ENCODE data around the gene NUDCD3.

Gene NUDCD3

DNA sequence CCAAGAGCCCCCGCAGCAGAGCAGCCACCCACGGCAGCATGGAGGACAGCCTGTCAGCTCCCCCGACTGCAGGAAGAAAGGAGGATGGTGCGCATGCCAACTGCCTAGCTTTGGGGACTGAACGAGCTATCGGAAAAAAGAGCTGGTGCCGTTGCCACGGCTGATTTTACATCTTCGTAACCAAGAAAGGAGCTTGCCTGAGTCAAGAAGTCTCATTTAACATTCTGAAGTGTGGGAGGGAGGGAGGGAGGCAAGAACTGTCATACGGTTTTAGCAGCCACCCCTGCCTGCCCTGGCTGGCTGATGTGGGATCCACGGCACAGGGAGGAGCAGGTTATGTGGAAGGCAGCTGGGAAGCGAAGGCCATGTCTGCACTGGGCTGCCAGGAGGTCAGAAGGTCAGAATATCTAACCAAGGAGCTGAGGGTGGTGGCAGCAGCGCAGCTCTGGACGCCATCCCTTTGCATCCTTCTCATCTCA, 90.4 kb downstream of the NUDCD3 start:
- DNase-seq (ENCODE audit: low read depth in 3 of 3) = no peak

DNA sequence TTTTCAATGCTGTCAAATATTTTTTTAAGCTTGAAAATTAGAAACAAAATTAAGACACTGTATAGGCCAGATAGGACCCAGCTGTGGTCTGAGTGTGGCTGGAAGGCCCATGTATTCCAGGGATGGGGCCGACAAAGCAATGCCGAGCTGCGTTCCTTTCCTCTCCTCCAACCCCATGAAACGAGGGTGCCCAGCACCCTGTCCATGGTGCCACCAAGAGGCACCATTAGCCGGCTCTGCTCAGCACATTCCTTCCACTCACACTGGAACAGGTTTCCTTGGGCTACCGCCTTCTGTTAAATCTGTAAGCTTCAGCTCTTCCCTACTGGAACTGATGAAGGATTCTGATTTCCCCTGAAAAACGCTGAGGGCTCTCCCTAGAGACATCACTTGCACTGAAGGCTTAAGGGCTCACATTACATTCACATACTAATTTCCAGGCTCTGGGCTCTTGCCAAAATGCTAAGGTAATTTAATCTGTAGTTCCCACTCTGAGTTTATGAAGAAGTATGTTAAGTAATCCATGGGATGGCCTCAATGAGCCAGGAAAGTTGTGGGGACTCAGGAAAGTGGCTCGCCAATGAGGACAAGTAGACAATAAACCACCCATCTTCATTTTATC, 91.4 kb downstream of the NUDCD3 start:
- no peak for DNase-seq (ENCODE audit: low read depth in 3 of 3)

DNA sequence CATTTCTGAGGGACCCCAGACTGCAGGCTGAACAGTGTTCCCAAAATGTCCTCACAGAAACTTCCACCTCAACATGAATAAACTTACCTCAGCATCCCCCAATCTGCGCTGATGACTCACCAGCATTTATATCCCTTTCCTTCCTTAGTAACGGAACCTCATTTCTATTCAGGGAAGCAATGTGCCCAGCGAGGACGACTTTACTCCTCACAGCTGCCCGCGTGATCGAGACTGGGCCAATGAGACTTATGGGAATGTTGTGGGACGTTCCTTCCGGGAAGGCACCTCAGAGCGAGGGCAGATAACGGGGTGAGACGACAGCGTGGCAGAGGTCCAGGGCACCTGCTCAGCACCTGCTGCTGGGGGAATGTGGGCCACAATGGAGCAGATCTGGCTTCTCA, 91.9 kb downstream of the NUDCD3 start:
- DNase-seq (ENCODE audit: low read depth in 3 of 3) = no peak

DNA sequence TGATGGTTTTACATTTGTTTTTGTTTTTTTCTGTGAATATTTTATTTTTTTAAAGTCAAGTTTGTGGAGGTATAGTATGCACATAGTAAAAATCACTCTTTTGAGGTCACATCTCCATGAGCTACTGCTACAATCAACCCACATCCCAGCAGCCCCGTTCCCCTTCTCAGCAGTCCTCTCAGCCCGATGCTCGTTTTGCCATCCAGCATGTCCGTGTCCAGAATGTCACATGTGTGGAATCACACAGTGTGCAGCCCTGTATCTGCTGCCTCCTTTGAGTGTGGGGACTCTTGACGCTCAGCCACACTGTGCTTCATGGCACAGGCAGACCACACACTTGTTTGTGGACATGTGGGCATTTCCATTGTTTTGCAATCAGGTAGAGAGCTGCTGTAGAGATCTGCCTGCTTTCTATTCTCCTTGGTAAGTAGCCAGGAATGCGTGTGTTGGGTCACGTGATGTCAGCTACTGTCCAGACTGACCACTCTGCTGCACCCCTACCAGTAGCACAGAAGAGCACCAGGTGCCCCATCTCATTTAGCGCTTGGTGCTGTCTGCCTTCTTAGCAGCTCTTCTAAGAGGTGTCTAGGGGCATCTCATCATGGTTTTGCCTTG, 93.4 kb downstream of the NUDCD3 start:
- no peak for DNase-seq (ENCODE audit: low read depth in 3 of 3)

DNA sequence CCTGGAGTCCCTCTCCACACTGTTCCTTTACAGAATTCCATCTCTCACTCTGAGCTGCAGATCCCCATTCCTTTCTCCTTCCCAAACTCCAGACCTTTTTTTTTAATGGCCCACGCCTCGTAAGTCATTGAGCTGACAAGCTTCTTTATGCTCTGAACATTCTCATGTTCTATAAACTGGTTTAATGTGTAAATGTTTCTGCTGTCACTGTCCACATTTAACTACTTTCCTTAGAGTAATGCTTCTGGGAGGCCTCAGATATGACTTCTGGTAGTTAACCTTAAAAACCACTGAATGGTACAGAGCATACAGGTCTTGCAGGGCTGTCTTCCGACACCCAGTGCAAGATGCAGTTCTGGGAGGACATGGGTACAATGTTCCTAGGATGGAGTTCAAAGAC, 94.0 kb downstream of the NUDCD3 start:
- DNase-seq (ENCODE audit: low read depth in 3 of 3) = no peak

DNA sequence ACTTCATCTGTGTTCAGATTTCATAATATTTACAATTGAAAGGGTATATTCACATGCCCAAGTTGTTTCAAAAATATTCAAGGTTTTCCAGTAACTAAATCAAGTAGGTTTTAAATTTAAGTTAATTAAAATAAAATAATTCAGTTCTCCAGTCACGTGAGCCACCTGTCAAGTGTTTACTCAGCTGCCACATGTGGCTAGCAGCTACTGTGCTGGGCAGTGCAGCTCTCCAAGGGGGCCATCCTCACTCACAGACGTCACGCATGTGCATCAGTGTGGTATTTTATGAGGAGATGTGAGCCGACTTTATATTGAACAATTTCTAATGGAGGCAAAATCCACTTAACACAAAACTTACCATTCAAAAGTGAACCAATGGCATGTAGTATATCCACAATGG, 95.4 kb downstream of the NUDCD3 start:
- DNase-seq (ENCODE audit: low read depth in 3 of 3) = no peak

DNA sequence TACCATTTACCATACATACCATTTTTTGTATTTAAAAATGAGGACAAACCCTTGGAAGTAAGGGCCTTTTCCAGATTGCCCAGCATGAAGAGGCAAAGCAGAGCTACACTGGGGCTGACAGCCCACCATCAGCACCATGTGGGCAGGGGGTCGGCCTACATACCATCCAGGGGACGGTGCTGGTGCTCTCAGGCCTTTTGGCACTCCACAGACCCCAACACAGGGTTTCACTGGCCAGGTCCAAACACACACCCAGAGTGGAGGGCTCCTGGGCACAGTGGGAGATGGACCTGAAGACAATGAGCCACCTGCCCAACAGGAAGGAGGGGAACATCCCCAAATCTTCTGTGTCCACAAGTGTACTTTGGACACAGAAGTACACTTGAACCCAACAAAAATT, 95.8 kb downstream of the NUDCD3 start:
- DNase-seq (ENCODE audit: low read depth in 3 of 3) = no peak

DNA sequence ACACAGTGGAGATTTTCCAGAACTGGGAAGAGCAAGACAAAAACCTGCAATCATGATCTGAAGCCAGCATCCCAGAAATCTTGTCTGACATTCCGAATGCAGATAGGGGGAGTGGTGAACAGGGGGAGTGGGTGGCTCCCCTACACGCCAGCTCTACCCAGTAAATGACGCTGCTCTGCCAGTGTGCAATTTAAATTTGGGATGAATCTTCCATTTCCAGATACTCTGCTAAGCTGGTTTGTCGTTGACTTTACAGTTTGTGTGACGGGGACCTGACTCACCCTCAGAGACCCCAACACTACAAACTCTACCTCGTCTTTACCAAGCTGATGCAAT, 96.4 kb downstream of the NUDCD3 start:
- DNase-seq (ENCODE audit: low read depth in 3 of 3) = no peak

DNA sequence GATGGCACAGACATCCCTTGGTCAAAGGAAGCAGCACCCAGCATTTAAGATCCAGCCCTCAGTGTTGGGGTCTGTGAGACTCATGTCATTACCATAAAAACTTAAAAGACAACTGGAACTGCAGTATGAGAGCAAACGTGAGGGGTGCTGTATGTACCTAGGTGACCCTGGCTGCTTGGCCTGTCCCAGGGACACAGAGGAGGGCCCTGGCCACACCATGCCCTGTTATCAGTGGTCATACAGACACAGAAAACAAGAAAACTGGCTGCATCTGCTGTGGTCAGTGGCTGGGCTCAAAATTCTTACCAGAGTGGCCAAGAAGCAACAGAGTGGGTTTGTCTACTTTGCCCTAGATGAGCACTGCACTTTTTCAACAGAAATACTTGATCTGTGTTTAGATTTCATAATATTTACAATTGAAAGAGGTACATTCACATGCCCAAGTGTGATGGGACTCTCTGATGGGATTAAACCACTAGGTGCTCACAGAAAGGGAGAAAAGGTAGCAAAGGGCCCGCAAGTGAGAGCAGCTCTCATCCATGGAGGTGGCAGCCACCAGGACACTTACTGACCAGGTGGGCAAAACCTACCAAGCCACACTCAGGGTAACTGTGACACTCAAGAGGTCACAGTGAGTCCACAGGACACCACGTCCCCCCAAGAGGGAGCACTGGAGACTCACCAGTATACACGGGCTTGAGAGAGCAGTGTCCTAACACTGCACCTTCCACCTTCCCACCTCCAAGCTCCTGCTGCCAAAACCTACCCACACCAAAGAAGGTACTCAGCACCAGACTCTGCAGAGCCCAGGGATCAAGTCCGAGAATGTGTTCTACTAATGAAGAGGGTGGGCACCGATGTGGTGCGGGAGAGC, 97.0 kb downstream of the NUDCD3 start:
- no peak for DNase-seq (ENCODE audit: low read depth in 3 of 3)

DNA sequence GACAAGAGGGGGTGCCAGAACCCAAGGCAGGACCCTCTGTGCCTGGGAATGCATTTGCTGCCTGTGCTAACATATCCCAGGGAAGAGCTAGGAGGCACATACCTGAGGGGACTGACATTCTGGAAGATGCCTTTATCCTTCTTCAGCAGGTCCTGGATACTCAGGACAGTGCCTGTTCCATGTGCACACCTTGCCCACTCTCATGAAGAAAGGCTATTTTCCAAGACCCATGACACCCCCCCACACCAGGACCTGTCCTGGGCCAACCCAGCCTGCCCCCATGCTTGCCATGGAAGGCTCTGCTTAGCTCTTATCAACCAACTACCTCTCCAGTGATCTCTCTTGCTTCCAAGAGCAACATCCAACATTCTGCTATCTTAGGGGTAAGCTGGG, 97.8 kb downstream of the NUDCD3 start:
- DNase-seq (ENCODE audit: low read depth in 3 of 3) = no peak

DNA sequence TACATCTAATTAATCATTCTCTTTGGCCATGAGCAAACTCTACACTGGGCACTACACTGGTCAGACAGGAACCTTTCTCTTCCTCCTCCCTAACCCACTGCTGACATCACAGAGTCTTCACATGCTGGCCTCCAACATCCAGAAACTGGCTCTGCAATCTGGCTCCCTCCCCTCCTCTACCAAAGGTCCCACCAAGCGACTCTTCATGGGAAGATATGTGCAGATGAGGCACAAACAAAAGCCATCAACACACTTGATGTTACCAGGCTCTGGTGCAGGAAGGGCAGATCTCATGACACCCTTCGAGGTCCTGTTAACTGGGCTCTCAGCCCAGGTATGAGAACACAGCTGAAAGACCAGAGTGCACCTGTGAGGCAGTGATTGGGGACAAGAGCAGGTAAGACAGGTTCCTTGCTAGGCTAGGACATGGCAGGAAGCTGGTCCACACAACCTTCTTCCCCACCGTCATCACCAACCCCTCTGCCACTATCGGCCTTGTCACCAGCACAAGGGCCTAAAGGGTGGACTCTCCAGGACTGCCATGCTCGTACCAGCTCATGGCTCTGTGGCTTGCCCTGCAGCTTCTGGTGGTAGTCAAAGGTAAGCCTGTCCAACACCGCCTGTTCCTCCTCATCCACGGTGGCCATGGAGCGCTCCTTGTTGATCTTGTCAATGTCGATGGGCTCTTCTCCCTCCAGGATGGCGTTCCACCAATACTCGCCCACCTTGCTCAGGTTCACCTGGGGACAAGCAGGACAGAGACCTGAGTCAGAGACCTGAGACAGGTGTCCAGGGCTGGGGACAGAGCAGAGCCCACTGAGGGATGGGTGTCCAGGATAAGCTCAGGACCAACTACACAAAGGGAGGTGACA, 98.5 kb downstream of the NUDCD3 start:
- DNase-seq (ENCODE audit: low read depth in 3 of 3) = no peak

DNA sequence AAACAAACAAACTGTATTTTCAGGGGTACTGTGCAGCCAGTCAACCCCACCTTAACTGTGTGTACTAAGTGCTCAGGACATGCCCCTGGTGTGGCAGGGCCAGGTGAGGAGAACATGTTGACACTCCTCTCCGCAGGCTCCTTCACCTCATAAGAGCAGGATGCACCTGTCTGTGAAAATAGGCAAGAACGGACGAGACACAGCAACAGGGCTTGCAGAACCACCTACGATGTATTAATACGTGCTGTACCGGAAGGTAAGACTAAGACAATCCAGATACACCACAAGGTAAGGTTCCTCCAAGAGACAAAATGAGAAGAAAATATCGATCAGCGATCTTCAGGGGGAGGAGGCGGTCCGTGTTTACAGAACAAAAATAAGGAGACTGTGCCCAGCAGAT, 99.3 kb downstream of the NUDCD3 start:
- DNase-seq (ENCODE audit: low read depth in 3 of 3) = no peak

DNA sequence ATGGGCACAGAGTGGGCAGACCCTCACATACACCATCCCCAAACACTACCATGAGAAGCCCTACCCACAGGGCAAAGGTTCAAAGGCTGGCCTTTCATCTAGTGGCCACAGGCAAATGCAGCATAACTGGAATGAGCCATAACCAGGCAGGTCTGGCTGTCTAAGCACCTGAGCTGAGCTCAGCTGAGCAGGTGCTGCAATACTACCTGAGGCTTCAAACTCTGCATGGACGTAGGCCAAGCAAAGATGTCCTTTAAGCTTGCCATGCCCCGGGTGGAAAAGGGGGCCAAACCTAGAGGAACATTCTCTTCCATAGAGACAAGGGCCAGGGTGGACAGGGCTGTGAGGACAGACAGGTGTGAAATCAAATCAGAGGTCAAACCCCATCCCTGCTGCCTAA, 99.8 kb downstream of the NUDCD3 start:
- DNase-seq (ENCODE audit: low read depth in 3 of 3) = no peak

DNA sequence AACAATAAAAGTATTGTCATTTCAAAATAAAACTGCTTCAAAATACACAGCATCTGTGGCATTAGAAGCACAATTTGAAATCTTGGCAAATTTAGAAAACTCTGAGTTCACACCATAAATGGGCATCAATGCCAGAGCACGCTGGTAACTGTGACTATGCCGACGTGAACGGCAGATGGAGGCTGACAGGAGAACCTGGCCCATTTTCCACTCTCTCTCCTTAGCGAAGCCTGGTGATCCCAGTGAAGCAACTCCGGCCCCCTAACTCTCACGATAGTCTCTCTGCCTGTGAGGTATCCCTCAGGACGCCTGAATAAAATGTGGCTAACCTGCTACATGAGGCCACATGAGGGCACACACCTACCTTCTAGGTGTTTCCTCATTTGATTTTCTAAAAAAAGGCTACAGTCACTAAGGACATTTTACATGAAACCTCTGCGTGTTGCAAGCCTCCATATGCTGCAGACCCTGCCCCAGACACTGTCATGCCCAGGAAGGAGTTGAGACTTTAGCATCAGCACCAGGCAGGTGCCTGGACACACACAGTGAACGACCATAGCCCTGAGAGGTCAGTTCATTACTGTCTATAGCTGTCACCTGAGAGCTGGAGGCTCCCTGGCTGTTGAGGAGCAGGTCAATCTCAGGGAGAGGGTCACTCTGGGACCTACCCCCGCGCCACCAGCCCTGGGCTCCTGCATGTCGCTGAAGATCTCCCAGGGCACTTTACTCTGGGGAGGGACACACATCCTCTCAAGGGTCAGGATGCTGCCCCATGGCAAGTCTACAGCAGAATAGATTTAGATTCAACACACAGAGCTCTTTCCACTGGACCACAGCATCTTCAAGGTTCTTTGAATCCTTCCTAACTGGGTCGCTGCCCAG, 102.1 kb downstream of the NUDCD3 start:
- DNase-seq (ENCODE audit: low read depth in 3 of 3) = no peak

DNA sequence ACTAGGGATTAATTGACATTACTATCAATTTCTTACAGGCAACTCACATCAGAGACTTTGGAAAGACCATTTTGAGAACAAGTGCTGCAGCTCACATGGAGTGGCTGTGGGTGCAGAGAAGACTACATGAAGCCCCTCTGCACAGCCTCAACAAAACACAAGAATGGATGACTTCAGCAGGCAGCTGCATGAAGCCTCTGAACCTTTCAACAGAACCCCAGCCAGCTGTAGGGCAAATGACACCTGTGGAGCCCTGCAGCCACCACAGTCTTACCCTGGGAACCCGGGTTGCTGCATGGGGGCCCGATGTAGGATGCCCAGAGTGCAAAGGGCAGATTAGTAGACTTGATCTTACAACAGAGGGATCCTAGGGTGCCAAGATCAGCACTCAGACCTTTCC, 103.1 kb downstream of the NUDCD3 start:
- no peak for DNase-seq (ENCODE audit: low read depth in 3 of 3)

DNA sequence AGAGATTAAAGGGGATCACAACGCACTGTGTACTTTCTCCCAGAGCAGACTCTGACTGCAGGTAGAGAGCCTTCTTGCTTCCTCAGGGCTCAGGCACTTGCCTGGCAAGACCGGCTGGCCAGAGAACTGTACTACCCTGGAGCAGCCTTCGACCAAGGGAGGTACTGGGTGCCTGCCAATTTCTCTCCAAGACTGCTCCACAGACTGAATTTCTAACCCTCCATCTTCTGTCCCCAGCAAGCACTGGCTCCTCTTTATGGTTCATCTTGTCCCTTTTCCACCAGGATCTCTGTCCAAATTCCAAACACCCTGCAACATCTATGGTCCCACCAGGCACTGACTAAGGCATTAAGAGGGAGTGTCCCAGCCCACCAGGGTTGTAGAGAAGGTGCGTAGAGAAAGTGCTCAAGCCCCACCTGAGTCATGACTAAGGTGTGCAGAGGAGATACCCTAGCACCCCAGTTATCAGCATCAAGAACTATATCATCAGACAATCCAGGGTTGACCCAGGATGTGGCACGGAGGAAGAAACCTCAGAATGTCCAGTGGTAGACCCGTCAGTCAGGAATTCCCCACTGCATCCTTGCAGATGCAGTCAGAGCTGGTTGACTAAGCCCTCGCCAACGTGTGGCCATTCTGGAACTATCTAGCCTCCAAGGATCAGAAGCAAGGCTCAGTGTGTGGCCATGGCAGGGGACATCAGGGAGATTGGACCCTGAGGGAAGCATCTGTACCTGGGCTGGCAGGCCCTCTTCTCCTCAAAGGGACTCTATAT, 104.1 kb downstream of the NUDCD3 start:
- DNase-seq (ENCODE audit: low read depth in 3 of 3) = no peak

DNA sequence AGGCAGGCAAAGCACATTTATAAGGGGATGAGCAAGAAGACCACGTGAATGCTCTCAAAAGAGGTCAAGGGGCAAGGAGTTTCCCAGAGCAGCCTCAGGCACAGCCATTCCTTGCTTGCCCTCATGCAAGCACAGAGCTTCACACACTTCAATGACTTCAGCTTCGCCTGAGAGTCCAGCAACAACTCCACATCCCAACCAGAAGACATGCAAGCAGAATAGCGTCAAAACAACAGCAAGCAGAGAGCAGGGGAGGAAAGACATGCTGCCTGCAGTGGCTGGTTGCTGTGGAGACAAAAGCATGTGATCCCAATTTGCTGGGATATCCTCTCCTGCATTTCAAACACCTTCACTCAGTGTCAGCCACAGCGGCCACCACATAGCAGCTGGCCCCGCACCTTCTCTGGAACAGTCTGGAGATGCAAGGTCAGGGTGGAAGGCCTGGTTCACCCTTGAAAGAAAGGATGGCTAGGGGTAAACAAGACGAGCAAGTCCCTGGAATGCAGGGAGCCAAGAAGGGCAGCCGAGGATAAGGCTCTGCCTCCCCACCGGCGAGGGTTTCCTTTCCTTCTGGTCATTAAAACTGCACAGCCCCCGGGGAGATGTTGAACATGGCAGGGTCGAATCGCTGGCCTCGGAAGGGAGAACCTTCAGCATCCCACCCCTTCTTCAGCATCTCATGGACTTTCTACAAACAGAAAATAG, 104.9 kb downstream of the NUDCD3 start:
- no peak for DNase-seq (ENCODE audit: low read depth in 3 of 3)

DNA sequence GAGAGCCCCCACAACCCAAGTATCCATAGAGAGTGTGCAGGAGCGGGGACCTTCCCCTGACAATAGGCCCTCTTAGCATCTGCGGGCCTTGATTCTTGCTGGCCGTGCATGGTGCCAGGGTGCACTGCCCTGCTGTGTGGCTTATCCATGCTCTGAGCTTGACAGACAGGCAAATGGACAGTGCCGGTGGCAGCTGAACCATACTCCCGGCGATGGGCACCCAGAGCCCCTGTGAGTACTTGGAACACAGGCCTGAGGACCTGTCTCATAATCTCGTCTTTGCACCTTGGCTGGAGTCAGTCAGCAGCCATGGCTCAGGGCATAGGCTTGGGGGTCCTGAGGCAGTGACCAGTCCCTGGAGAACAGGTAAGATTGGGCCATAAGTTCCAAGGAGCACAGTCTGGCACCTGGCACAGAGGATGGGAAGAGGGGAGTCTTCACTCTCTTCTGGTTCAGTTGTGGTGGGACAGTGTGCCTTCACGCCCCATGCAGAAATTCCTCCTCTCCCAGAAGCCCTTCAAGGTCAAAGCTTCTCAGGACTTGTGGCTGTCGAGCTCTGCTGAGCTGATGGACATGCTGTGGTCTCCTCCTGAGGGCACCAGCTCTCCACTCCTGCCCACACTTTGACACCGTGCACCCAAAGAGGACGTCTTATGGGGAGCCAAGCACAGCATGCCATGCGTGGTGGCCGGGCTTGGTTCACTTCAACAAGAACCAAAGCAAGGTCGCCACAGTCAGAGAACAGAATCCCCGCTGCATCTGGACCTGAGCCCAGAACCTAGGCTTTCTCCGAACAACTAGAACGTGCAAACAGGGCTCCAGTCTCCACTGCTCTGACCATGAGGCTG, 105.6 kb downstream of the NUDCD3 start:
- no peak for DNase-seq (ENCODE audit: low read depth in 3 of 3)

DNA sequence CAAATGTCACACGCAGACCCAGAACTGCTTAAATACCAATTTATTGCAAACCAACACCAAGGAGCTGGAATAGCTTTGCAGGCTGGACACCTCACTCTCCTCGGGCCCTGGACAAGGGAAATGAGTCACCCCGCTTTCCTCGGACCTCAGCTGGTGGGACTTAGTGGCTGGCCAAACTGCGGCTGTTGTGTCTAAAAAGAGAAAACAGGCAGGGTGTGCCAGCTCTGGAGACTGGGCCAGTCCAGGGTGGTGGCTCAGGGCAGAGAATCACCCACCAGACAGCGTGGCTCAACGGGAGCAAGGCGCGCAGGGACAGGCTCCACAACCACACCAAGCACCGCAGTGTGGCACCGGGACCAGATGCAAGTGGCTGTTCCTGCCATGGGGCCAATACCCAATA, 106.9 kb downstream of the NUDCD3 start:
- DNase-seq (ENCODE audit: low read depth in 3 of 3) = no peak
